ENCODE results near the gene RBM4B. TPM values are rescaled to one million over a fixed set of nuclear protein-coding genes. Genes with fewer than 3 reads are reported as not detected.

The RBM4B gene
- total RNA-seq, 1 donor from 2014 or later: 29.3 TPM

- Mint-ChIP-seq H3K27ac (ENCODE audit: unreplicated experiment) (no peak overlapping the region), H3K36me3 (ENCODE audit: low read depth, unreplicated experiment) (peaks cover 16% of the 10 kb centered on the region)
Observed at GRCh38 chr11:66653123-66653522, 24.6 kb downstream of the RBM4B start.

GRCh38 chr11:66652651-66653050 lies 25.0 kb downstream of the RBM4B start:
- Mint-ChIP-seq H3K9me3 (ENCODE audit: unreplicated experiment) (no peaks in the 10 kb centered on the region), H3K27me3 (ENCODE audit: unreplicated experiment) (no peaks in the 10 kb centered on the region), H3K4me3 (ENCODE audit: unreplicated experiment) (no peak overlapping the region), H3K27ac (ENCODE audit: unreplicated experiment) (no peak overlapping the region), H3K4me1 (ENCODE audit: unreplicated experiment) (peaks cover 3% of the 10 kb centered on the region), H3K36me3 (ENCODE audit: low read depth, unreplicated experiment) (peaks cover 18% of the 10 kb centered on the region)
- no peak for TF ChIP-seq CTCF (IDR thresholded peaks at IDR 0.05; ENCODE audit: unreplicated experiment)
- DNase-seq (ENCODE audit: low spot score): no peak

More at GRCh38 chr11:66653123-66653522, 24.6 kb downstream of the RBM4B start:
- no peak for TF ChIP-seq CTCF (IDR thresholded peaks at IDR 0.05; ENCODE audit: unreplicated experiment)
- Mint-ChIP-seq H3K27me3 (ENCODE audit: unreplicated experiment) (no peaks in the 10 kb centered on the region), H3K4me1 (ENCODE audit: unreplicated experiment) (peaks cover 3% of the 10 kb centered on the region), H3K9me3 (ENCODE audit: unreplicated experiment) (no peaks in the 10 kb centered on the region), H3K4me3 (ENCODE audit: unreplicated experiment) (no peak overlapping the region)
- DNase-seq (ENCODE audit: low spot score): no peak

GRCh38 chr11:66651016-66651415 lies 26.7 kb downstream of the RBM4B start:
- Mint-ChIP-seq H3K27me3 (ENCODE audit: unreplicated experiment) (no peaks in the 10 kb centered on the region), H3K4me3 (ENCODE audit: unreplicated experiment) (no peak overlapping the region), H3K4me1 (ENCODE audit: unreplicated experiment) (peaks cover 7% of the 10 kb centered on the region), H3K36me3 (ENCODE audit: low read depth, unreplicated experiment) (peaks cover 30% of the 10 kb centered on the region), H3K9me3 (ENCODE audit: unreplicated experiment) (no peaks in the 10 kb centered on the region), H3K27ac (ENCODE audit: unreplicated experiment) (no peak overlapping the region)
- no peak for TF ChIP-seq CTCF (IDR thresholded peaks at IDR 0.05; ENCODE audit: unreplicated experiment)
- no peak for DNase-seq (ENCODE audit: low spot score)

GRCh38 chr11:66649903-66650302 lies 27.8 kb downstream of the RBM4B start:
- DNase-seq (ENCODE audit: low spot score): no peak
- H3K4me3 Mint-ChIP-seq (ENCODE audit: unreplicated experiment): peak overlapping the region; percentile 56
- no peak for TF ChIP-seq CTCF (IDR thresholded peaks at IDR 0.05; ENCODE audit: unreplicated experiment)
- no peaks in the 10 kb centered on the region for H3K9me3 Mint-ChIP-seq (ENCODE audit: unreplicated experiment)
- peaks cover 18% of the 10 kb centered on the region for H3K4me1 Mint-ChIP-seq (ENCODE audit: unreplicated experiment)
- H3K27me3 Mint-ChIP-seq (ENCODE audit: unreplicated experiment): no peaks in the 10 kb centered on the region
- H3K36me3 Mint-ChIP-seq (ENCODE audit: low read depth, unreplicated experiment): peaks cover 37% of the 10 kb centered on the region
- no peak overlapping the region for H3K27ac Mint-ChIP-seq (ENCODE audit: unreplicated experiment)

GRCh38 chr11:66646828-66647227 lies 30.9 kb downstream of the RBM4B start:
- Mint-ChIP-seq H3K36me3 (ENCODE audit: low read depth, unreplicated experiment) (peaks cover 47% of the 10 kb centered on the region), H3K27me3 (ENCODE audit: unreplicated experiment) (peaks cover 6% of the 10 kb centered on the region), H3K9me3 (ENCODE audit: unreplicated experiment) (no peaks in the 10 kb centered on the region), H3K4me3 (ENCODE audit: unreplicated experiment) (no peak overlapping the region), H3K27ac (ENCODE audit: unreplicated experiment) (no peak overlapping the region), H3K4me1 (ENCODE audit: unreplicated experiment) (peaks cover 45% of the 10 kb centered on the region)
- no peak for TF ChIP-seq CTCF (IDR thresholded peaks at IDR 0.05; ENCODE audit: unreplicated experiment)
- no peak for DNase-seq (ENCODE audit: low spot score)

Measured in endothelial cell (in vitro differentiated cells).